BJ (cell line): ENCODE measurements around the gene FMN1. TPM values are rescaled to one million over a fixed set of nuclear protein-coding genes. Genes with fewer than 3 reads are reported as not detected.
A peak's percentile ranks its signal among the peaks of the same experiment; 100 is the strongest.

Source experiments
- CTCF ChIA-PET: fragments of 350-600 bp; formaldehyde crosslinking; extraction: SDS; loops from one replicate; lab custom pipeline; 2021; ENCODE audit warnings: antibody characterized with exemption, inconsistent platforms; lab: Yijun Ruan, JAX
- POLR2A ChIA-PET: fragments of 300-600 bp; sonication (Branson Sonifier 250); formaldehyde crosslinking; extraction: SDS; loops from one replicate; lab custom pipeline; 2021; ENCODE audit warnings: antibody characterized with exemption; lab: Charles Lee
- DNase-seq: peaks from one replicate; pipeline ENCODE4 v3.0.0-alpha.2; 2011; ENCODE audit warnings: low read depth
- H3K27me3 ChIP-seq: 2 replicates; pipeline ENCODE4 v1.6.0; 2011; ENCODE audit warnings: low read length; ENCODE audit not compliant: control insufficient read depth, insufficient read depth
- H3K36me3 ChIP-seq: 2 replicates; pipeline ENCODE4 v1.5.1; 2011; ENCODE audit warnings: low read length; ENCODE audit not compliant: control insufficient read depth, insufficient read depth
- H3K4me3 ChIP-seq: 2 replicates; pipeline ENCODE4 v1.5.1; 2011; ENCODE audit warnings: low read depth, mild to moderate bottlenecking, control low read depth, low read length
- CTCF ChIP-seq: IDR thresholded peaks from 2 replicates; pipeline ENCODE4 v1.5.1; 2011; ENCODE audit warnings: low read depth, mild to moderate bottlenecking, control low read depth, inconsistent platforms, low read length, moderate library complexity; ENCODE audit not compliant: insufficient read depth
- polyA plus RNA-seq: library from polyadenylated mRNA; depleted of rRNA; stranded (reverse); fragments of >200 nt; gene quantifications from 2 replicates; pipeline ENCODE4 v1.2.3, GENCODE V29; 2011

Gene FMN1
- polyA plus RNA-seq, 1 experiment: 2.6 TPM

- CTCF ChIA-PET: interaction anchor here (1.0 to 1.1 kb wide), 4 partner anchors 40 to 108 kb away, joined by 3 read pairs; no protein-coding TSS in a partner anchor
- Histone ChIP-seq H3K36me3 (no peaks in the 10 kb centered on the region), H3K4me3 (no peak overlapping the region), H3K27me3 (no peaks in the 10 kb centered on the region)
- peak; percentile 81 for DNase-seq
- no peak for TF ChIP-seq CTCF
- POLR2A ChIA-PET: no interaction called here
Measured at GRCh38 chr15:33126559-33127290, 67.8 kb downstream of the FMN1 start.

GRCh38 chr15:33125894-33126537 lies 68.5 kb downstream of the FMN1 start:
- ChIA-PET POLR2A (no interaction called here), CTCF (interaction anchor here (1.1 kb wide), 2 partner anchors 58 to 108 kb away, joined by 3 read pairs; no protein-coding TSS in a partner anchor)
- no peak overlapping the region for H3K4me3 ChIP-seq
- TF ChIP-seq CTCF: no peak
- no peaks in the 10 kb centered on the region for H3K36me3 ChIP-seq
- H3K27me3 ChIP-seq: no peaks in the 10 kb centered on the region
- no peak for DNase-seq

- POLR2A ChIA-PET: no interaction called here
- Histone ChIP-seq H3K4me3 (no peak overlapping the region), H3K36me3 (no peaks in the 10 kb centered on the region), H3K27me3 (no peaks in the 10 kb centered on the region)
- no peak for DNase-seq
- CTCF ChIA-PET: interaction anchor here (0.8 to 2.5 kb wide), 3 partner anchors 8 to 21 kb away, joined by 3 to 9 read pairs (median 9); no protein-coding TSS in a partner anchor
- no peak for TF ChIP-seq CTCF
Measured at GRCh38 chr15:33124811-33125210, 69.7 kb downstream of the FMN1 start.

- no peak overlapping the region for H3K4me3 ChIP-seq
- TF ChIP-seq CTCF: no peak
- no peak for DNase-seq
- CTCF ChIA-PET: interaction anchor here (0.8 to 2.5 kb wide), 4 partner anchors 8 to 82 kb away, joined by 3 to 9 read pairs (median 8); no protein-coding TSS in a partner anchor
- H3K27me3 ChIP-seq: no peaks in the 10 kb centered on the region
- H3K36me3 ChIP-seq: no peaks in the 10 kb centered on the region
- POLR2A ChIA-PET: no interaction called here
Measured at GRCh38 chr15:33124279-33124678, 70.2 kb downstream of the FMN1 start.

- no peak for TF ChIP-seq CTCF
- H3K36me3 ChIP-seq: no peaks in the 10 kb centered on the region
- H3K27me3 ChIP-seq: no peaks in the 10 kb centered on the region
- H3K4me3 ChIP-seq: no peak overlapping the region
- no peak for DNase-seq
- CTCF ChIA-PET: interaction anchor here (1.0 to 1.8 kb wide), 3 partner anchors 13 to 20 kb away, joined by 3 to 10 read pairs (median 5); no protein-coding TSS in a partner anchor
- POLR2A ChIA-PET: no interaction called here
Measured at GRCh38 chr15:33119865-33120264, 74.6 kb downstream of the FMN1 start.
